OCI-LY7 (cell line): Measurements from ENCODE around the gene ZBTB20.

Experiments used
- EZH2phosphoT487 ChIP-seq: fragments of 200-600 bp; sonication (generic); IDR thresholded peaks from 2 replicates; pipeline ENCODE4 v1.6.1; 2018; ENCODE audit warnings: low read depth, borderline replicate concordance, mild to moderate bottlenecking, mixed run types, antibody characterized with exemption, low read length, moderate library complexity, mixed read lengths
- TF ChIP-seq, protein P1 (sequence below): fragments of 200-600 bp; sonication (generic); conservative IDR thresholded peaks from 2 replicates; pipeline ENCODE4 v1.5.1; 2014; ENCODE audit warnings: mild to moderate bottlenecking, antibody characterized with exemption, low read length, moderate library complexity, mixed read lengths

DNA sequence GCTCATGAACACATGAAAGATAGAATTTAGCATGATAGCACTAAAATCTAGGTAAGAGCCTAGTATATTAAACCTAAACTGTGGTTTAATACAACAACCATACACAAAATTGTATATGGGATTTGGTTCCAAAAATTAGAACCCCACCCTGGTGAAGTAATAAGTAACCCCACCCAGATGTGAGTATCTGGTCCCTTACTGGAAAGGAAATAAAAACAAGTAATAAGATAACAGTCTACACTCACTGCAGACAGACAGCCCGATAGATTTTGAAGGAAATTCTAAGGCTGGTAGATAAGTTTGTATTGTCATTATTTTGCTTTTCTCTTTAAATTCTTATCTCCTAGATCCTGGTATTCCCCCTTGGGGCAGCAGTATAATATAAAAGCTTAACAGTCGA lies 184.9 kb downstream of the ZBTB20 start:
- no peak for TF ChIP-seq EZH2phosphoT487
- TF ChIP-seq, protein P1, sequence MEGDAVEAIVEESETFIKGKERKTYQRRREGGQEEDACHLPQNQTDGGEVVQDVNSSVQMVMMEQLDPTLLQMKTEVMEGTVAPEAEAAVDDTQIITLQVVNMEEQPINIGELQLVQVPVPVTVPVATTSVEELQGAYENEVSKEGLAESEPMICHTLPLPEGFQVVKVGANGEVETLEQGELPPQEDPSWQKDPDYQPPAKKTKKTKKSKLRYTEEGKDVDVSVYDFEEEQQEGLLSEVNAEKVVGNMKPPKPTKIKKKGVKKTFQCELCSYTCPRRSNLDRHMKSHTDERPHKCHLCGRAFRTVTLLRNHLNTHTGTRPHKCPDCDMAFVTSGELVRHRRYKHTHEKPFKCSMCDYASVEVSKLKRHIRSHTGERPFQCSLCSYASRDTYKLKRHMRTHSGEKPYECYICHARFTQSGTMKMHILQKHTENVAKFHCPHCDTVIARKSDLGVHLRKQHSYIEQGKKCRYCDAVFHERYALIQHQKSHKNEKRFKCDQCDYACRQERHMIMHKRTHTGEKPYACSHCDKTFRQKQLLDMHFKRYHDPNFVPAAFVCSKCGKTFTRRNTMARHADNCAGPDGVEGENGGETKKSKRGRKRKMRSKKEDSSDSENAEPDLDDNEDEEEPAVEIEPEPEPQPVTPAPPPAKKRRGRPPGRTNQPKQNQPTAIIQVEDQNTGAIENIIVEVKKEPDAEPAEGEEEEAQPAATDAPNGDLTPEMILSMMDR: no peak
